RWPE1 (cell line): ENCODE results near the gene ZNF512.
A peak's percentile ranks its signal among the peaks of the same experiment; 100 is the strongest.

Source experiments
- CTCF ChIA-PET: fragments of 350-600 bp; sonication (Branson Sonifier 250); formaldehyde crosslinking; extraction: SDS; loops from one replicate; lab custom pipeline; 2021; lab: Yijun Ruan, JAX
- POLR2A ChIA-PET: fragments of 400-600 bp; formaldehyde crosslinking; extraction: SDS; loops from one replicate; lab custom pipeline; 2020; ENCODE audit warnings: antibody characterized with exemption; ENCODE audit not compliant: low non-redundant PET; lab: Yijun Ruan, JAX
- DNase-seq: peaks from one replicate; pipeline ENCODE4 v3.0.0; 2012; ENCODE audit warnings: low spot score
- H3K27ac ChIP-seq: fragments of 450-650 bp; 2 replicates; pipeline ENCODE4 v1.5.1; 2017
- TF ChIP-seq, protein P1 (sequence below): fragments of 450-650 bp; conservative IDR thresholded peaks from 2 replicates; pipeline ENCODE4 v1.5.1; 2017; ENCODE audit warnings: low read depth, mild to moderate bottlenecking

Gene ZNF512

DNA sequence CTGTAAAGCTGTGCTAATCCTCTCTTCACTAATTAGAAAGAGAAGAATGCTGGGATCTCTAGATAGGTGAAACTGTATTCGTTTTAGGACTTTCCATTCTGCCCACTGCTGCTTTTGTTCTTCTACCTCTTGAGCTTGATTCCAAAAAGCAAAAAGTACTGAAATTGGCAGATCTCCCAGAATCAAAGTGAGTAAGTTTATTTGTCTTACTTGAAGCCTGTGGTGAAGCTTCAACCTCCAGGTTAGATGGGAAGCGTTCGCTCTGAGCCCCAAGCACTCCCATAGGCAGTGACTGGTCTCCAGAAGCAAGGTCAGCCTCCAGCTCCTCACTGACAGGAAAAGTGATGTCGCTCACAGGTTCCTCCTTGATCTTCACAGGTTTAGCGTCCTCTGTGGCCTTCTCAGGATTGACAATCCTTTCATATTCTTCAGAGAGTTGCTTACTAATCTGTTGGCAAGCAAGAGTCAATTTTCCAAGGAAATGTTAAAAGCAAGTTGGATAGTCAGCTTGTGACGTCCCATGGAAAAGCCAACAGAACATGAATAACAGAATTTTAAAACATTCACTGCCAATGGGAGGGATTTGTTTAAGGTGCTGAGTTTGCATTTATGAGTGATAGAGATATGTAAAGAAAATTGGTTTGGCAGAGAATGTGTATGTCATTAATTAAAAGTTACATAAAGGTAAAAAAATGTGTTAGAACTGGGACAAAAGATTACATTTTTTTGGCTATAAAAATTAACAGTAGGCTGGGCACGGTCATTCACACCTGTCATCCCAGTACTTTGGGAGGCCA, 72.5 kb downstream of the ZNF512 start:
- POLR2A ChIA-PET: interaction anchor here (0.6 kb wide), 1 partner anchor 18 kb away, joined by 3 read pairs; no protein-coding TSS in a partner anchor
- no peak for DNase-seq
- no peak overlapping the region for H3K27ac ChIP-seq
- CTCF ChIA-PET: no interaction called here
- TF ChIP-seq, protein P1, sequence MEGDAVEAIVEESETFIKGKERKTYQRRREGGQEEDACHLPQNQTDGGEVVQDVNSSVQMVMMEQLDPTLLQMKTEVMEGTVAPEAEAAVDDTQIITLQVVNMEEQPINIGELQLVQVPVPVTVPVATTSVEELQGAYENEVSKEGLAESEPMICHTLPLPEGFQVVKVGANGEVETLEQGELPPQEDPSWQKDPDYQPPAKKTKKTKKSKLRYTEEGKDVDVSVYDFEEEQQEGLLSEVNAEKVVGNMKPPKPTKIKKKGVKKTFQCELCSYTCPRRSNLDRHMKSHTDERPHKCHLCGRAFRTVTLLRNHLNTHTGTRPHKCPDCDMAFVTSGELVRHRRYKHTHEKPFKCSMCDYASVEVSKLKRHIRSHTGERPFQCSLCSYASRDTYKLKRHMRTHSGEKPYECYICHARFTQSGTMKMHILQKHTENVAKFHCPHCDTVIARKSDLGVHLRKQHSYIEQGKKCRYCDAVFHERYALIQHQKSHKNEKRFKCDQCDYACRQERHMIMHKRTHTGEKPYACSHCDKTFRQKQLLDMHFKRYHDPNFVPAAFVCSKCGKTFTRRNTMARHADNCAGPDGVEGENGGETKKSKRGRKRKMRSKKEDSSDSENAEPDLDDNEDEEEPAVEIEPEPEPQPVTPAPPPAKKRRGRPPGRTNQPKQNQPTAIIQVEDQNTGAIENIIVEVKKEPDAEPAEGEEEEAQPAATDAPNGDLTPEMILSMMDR: no peak

DNA sequence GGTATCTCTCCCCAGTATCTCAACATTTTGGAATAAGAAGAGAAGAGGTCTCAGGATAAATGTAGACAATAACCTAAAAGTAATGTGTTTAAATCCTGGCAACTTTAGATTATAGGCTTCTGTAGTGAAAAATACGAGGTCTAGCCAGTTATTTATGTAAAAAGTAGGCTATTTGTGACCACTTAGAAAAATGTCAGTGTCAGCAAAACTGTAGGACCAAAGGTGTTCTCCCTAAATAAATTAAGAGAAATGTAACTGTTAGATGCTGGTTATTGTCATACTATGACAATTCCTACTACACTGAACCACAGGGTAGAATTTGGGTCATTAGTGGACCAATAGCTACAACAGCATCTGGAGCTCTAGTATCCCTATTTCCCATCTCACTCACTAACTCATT, 78.5 kb downstream of the ZNF512 start:
- CTCF ChIA-PET: no interaction called here
- no peak overlapping the region for H3K27ac ChIP-seq
- no peak for DNase-seq
- POLR2A ChIA-PET: no interaction called here
- TF ChIP-seq, protein P1: no peak

DNA sequence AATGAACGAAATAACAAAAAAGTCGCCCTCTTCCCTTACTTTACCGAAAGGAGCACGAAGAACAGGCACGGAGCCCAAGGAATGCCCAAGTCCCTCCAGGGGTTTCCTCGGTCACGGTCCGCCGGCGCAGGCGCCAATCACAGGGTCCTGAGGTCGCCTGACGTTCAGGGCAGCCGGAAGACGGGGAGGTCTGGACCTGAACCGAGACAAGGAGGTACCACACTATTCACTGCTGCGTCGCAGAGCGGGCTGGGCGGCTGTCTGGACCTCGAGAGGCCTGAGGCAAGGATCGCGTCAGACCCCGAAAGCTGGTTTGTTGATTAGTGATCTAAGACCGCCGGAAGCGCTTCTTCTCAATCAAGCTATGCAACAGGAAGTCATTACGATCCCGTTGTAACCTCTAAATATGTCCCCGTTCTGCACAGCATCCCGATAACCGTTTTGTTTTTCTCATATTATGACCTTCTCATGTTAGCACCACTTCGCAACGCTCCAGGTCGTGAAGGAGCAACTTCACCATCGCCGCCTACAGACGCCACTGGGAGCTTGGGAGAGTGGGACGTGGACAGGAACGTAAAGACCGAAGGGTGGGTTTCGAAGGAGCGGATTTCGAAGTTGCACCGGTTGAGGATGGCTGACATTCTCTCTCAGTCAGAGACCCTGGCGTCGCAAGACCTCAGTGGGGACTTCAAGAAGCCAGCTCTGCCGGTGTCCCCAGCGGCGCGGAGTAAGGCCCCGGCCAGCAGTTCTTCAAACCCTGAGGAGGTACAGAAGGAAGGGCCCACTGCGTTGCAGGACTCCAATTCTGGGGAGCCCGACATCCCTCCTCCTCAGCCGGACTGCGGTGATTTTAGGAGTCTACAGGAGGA, 80.7 kb downstream of the ZNF512 start, which contains the start of the genes SLC4A1AP and SUPT7L:
Gene SLC4A1AP, plus strand, starts transcription at position 605 of the 869 bp plus-strand sequence. Its CDS starts 26 bp downstream, at position 631.
Gene SUPT7L, minus strand, starts transcription at position 330 of the 869 bp plus-strand sequence. CDS start 1,422 bp downstream, outside the sequence.
- TF ChIP-seq, protein P1: no peak
- DNase-seq: peak; percentile 74
- POLR2A ChIA-PET: interaction anchor here (0.7 kb wide), 1 partner anchor 234 kb away, joined by 3 read pairs; no protein-coding TSS in a partner anchor
- CTCF ChIA-PET: interaction anchor here (1.0 to 1.1 kb wide), 2 partner anchors 31 to 60 kb away, joined by 4 to 5 read pairs; no protein-coding TSS in a partner anchor
- peak within 1 kb of the TSS; percentile 94 for H3K27ac ChIP-seq

DNA sequence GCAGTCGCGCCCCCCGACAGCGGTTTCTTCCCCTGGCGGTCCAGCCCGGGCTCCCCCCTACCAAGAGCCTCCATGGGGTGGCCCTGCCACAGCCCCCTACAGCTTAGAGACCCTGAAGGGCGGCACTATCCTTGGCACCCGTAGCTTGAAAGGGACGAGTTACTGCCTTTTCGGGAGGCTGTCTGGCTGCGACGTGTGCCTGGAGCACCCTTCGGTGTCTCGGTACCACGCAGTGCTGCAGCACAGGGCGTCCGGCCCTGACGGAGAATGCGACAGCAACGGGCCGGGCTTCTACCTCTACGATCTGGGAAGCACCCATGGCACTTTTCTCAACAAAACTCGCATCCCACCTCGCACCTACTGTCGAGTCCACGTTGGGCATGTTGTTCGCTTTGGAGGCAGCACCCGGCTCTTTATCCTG, 81.3 kb downstream of the ZNF512 start:
- peak overlapping the region; percentile 94 for H3K27ac ChIP-seq
- no peak for DNase-seq
- CTCF ChIA-PET: interaction anchor here (1.0 to 1.1 kb wide), 2 partner anchors 32 to 59 kb away, joined by 4 to 5 read pairs; no protein-coding TSS in a partner anchor
- POLR2A ChIA-PET: no interaction called here
- TF ChIP-seq, protein P1: no peak

DNA sequence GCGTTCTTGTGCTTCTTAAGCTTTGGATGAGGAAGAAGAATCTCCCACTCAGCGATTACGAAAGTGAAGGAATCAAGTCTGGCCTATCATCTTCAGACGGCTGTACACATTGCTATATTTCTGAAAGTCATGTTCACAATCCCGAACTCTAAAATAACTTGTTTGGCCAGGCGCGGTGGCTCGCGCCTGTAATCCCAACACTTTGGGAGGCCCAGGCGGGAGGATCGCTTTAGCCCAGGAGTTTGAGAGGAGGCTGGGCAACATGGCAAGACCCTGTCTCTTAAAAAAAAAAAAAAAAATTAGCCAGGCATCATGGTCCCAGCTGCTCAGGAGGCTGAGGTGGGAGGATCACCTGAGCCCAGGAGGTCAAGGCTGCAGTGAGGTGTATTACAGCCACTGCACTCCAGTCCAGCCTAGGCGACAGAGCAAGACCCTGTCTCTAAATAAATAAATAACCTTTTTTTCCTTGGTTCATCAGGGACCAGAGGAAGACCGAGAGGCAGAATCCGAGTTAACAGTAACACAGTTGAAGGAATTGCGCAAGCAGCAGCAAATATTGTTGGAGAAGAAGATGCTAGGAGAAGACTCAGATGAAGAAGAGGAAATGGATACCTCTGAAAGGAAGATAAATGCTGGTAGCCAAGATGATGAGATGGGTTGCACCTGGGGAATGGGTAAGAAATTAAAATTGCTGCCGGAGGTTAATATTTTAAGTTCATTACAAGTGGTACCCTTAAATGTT, 82.0 kb downstream of the ZNF512 start:
- DNase-seq: no peak
- peak overlapping the region; percentile 94 for H3K27ac ChIP-seq
- POLR2A ChIA-PET: no interaction called here

More for the DNA sequence above, 82.0 kb downstream of the ZNF512 start:
- CTCF ChIA-PET: interaction anchor here (0.5 kb wide), 1 partner anchor 259 kb away, joined by 7 read pairs; no protein-coding TSS in a partner anchor
- TF ChIP-seq, protein P1: no peak
